OCI-LY3 (cell line): Measurements from ENCODE around the gene GALT.

Experiments used
- H2AFZ ChIP-seq: fragments of 200-600, 300-600 bp; shearing (Covaris generic); 2 replicates; pipeline ENCODE4 v1.6.0; 2014; ENCODE audit warnings: antibody characterized with exemption, low read depth, low read length
- H3K27ac ChIP-seq: fragments of 200-600, 300-600 bp; sonication (generic); 2 replicates; pipeline ENCODE4 v1.5.1; 2014; ENCODE audit warnings: mild to moderate bottlenecking, low read length, moderate library complexity, mixed read lengths
- H3K27me3 ChIP-seq: fragments of 200-600, 300-600 bp; sonication (generic); 2 replicates; pipeline ENCODE4 v1.6.1; 2014; ENCODE audit warnings: low read depth, low read length, mixed read lengths
- H3K36me3 ChIP-seq: fragments of 200-600, 300-600 bp; sonication (generic); replicated peaks from 2 replicates; pipeline ENCODE3; 2014; ENCODE audit warnings: low read depth, low read length, mixed read lengths
- H3K4me1 ChIP-seq: fragments of 300-600, 200-600 bp; sonication (generic); 2 replicates; pipeline ENCODE4 v1.6.1; 2014; ENCODE audit warnings: low read length, mixed read lengths
- H3K4me2 ChIP-seq: fragments of 200-600, 300-600 bp; sonication (generic); 2 replicates; pipeline ENCODE4 v1.6.1; 2014; ENCODE audit warnings: low read length, mixed read lengths
- H3K4me3 ChIP-seq: fragments of 300-600, 200-600 bp; sonication (generic); 2 replicates; pipeline ENCODE4 v1.5.1; 2014; ENCODE audit warnings: antibody characterized with exemption, mild to moderate bottlenecking, low read length, moderate library complexity
- H3K79me2 ChIP-seq: fragments of 300-600, 200-600 bp; shearing (Covaris generic); 2 replicates; pipeline ENCODE4 v1.6.1; 2014; ENCODE audit warnings: mild to moderate bottlenecking, low read length, mixed read lengths
- H3K9ac ChIP-seq: fragments of 300-600, 200-600 bp; shearing (Covaris generic); 2 replicates; pipeline ENCODE4 v1.6.0; 2014; ENCODE audit warnings: mild to moderate bottlenecking, low read length, moderate library complexity
- H3K9me3 ChIP-seq: fragments of 200-600, 300-600 bp; shearing (Covaris generic); 2 replicates; pipeline ENCODE4 v1.6.1; 2014; ENCODE audit warnings: low read length, mixed read lengths; ENCODE audit not compliant: insufficient read depth
- H4K20me1 ChIP-seq: fragments of 200-600, 300-600 bp; sonication (generic); 2 replicates; pipeline ENCODE4 v1.6.1; 2016; ENCODE audit warnings: low read length, mixed read lengths; ENCODE audit not compliant: insufficient read depth
- EZH2phosphoT487 ChIP-seq: fragments of 200-600 bp; shearing (Covaris generic); IDR thresholded peaks from 2 replicates; pipeline ENCODE4 v1.6.1; 2018; ENCODE audit warnings: antibody characterized with exemption, mixed run types, low read depth
- TF ChIP-seq, protein P1 (sequence below): fragments of 200-600, 300-600 bp; sonication (generic); IDR thresholded peaks from 2 replicates; pipeline ENCODE4 v1.5.1; 2014; ENCODE audit warnings: antibody characterized with exemption, low read length, low read depth

Gene GALT

GRCh38 chr9:34612788-34613390 lies 33.6 kb upstream of the GALT start:
- peak overlapping the region; percentile 86; the same call in 1 of the 2 replicates for H2AFZ ChIP-seq
- peak overlapping the region; percentile 96 for H3K4me2 ChIP-seq
- H4K20me1 ChIP-seq = no peaks in the 10 kb centered on the region
- peak overlapping the region; percentile 98 for H3K9ac ChIP-seq
- no peak for TF ChIP-seq EZH2phosphoT487
- TF ChIP-seq, protein P1, sequence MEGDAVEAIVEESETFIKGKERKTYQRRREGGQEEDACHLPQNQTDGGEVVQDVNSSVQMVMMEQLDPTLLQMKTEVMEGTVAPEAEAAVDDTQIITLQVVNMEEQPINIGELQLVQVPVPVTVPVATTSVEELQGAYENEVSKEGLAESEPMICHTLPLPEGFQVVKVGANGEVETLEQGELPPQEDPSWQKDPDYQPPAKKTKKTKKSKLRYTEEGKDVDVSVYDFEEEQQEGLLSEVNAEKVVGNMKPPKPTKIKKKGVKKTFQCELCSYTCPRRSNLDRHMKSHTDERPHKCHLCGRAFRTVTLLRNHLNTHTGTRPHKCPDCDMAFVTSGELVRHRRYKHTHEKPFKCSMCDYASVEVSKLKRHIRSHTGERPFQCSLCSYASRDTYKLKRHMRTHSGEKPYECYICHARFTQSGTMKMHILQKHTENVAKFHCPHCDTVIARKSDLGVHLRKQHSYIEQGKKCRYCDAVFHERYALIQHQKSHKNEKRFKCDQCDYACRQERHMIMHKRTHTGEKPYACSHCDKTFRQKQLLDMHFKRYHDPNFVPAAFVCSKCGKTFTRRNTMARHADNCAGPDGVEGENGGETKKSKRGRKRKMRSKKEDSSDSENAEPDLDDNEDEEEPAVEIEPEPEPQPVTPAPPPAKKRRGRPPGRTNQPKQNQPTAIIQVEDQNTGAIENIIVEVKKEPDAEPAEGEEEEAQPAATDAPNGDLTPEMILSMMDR = peak; percentile 82
- H3K36me3 ChIP-seq = peaks cover 10% of the 10 kb centered on the region
- H3K27ac ChIP-seq = peak overlapping the region; percentile 4; the same call in 1 of the 2 replicates
- H3K79me2 ChIP-seq = peaks cover 13% of the 10 kb centered on the region
- no peaks in the 10 kb centered on the region for H3K27me3 ChIP-seq
- no peaks in the 10 kb centered on the region for H3K9me3 ChIP-seq
- peaks cover 11% of the 10 kb centered on the region for H3K4me1 ChIP-seq
- peak overlapping the region; percentile 98 for H3K4me3 ChIP-seq

GRCh38 chr9:34615132-34615531 lies 31.3 kb upstream of the GALT start:
- Histone ChIP-seq H3K79me2 (peaks cover 13% of the 10 kb centered on the region), H3K4me2 (no peak overlapping the region), H3K36me3 (peaks cover 6% of the 10 kb centered on the region), H3K27ac (no peak overlapping the region), H3K9ac (no peak overlapping the region), H2AFZ (no peak overlapping the region), H3K9me3 (no peaks in the 10 kb centered on the region), H3K4me3 (no peak overlapping the region), H3K4me1 (peaks cover 18% of the 10 kb centered on the region), H3K27me3 (no peaks in the 10 kb centered on the region), H4K20me1 (no peaks in the 10 kb centered on the region)
- TF ChIP-seq, protein P1 = no peak
- no peak for TF ChIP-seq EZH2phosphoT487

- Histone ChIP-seq H3K4me2 (peak within 1 kb of the TSS; percentile 96), H2AFZ (peak within 1 kb of the TSS; percentile 97), H4K20me1 (no peaks in the 10 kb centered on the region), H3K4me1 (peaks cover 12% of the 10 kb centered on the region), H3K9me3 (no peaks in the 10 kb centered on the region), H3K27ac (no peak within 1 kb of the TSS), H3K4me3 (peak within 1 kb of the TSS; percentile 94), H3K9ac (peak within 1 kb of the TSS; percentile 69), H3K36me3 (no peaks in the 10 kb centered on the region), H3K27me3 (no peaks in the 10 kb centered on the region), H3K79me2 (no peaks in the 10 kb centered on the region)
- TF ChIP-seq, protein P1 = no peak
Observed at GRCh38 chr9:34620061-34620994, 26.1 kb upstream of the GALT start, which contains the start of gene DCTN3. TSS of gene DCTN3 (minus strand) at chr9:34620495. CDS start at chr9:34620464, 31 bp downstream.
